Mesendoderm (in vitro differentiated cells): ENCODE measurements around the gene RPS6KB2.
A peak's percentile ranks its signal among the peaks of the same experiment; 100 is the strongest.
"Not testable (repeated sequence)": the region's sequence is repeated elsewhere in the genome, so short reads cannot be mapped to it uniquely, and the experiment has no call there.

Experiments
- DNase-seq: peaks from one replicate; pipeline ENCODE4 v3.0.0; 2013
- H2AK5ac ChIP-seq: 2 replicates; pipeline ENCODE4 v1.6.1; 2013; ENCODE audit warnings: low read length, inconsistent platforms
- H2BK120ac ChIP-seq: 2 replicates; pipeline ENCODE4 v1.6.1; 2013; ENCODE audit warnings: low read depth, mild to moderate bottlenecking, low read length, moderate library complexity, mixed read lengths
- H2BK15ac ChIP-seq: replicated peaks from 2 replicates; pipeline ENCODE4 v1.6.1; 2013; ENCODE audit warnings: low read depth, mild to moderate bottlenecking, moderate library complexity
- H2BK5ac ChIP-seq: 2 replicates; pipeline ENCODE4 v1.6.1; 2013; ENCODE audit warnings: low read length, inconsistent platforms
- H3K18ac ChIP-seq: 2 replicates; pipeline ENCODE4 v1.6.1; 2013; ENCODE audit warnings: mild to moderate bottlenecking, low read length, mixed read lengths
- H3K23ac ChIP-seq: one replicate; pipeline ENCODE4 v1.6.1; 2013; ENCODE audit warnings: low read length
- H3K27ac ChIP-seq: 2 replicates; pipeline ENCODE4 v1.5.1; 2013; ENCODE audit warnings: low read depth, mild to moderate bottlenecking, inconsistent platforms, low read length, moderate library complexity
- H3K27me3 ChIP-seq: 2 replicates; pipeline ENCODE4 v1.6.1; 2013; ENCODE audit warnings: low read length, control low read depth, mild to moderate bottlenecking, inconsistent platforms; ENCODE audit not compliant: insufficient read depth, poor library complexity
- H3K36me3 ChIP-seq: 2 replicates; pipeline ENCODE4 v1.6.1; 2013; ENCODE audit warnings: low read length, inconsistent platforms; ENCODE audit not compliant: control insufficient read depth, insufficient read depth
- H3K4ac ChIP-seq: one replicate; pipeline ENCODE4 v1.6.1; 2013; ENCODE audit warnings: low read depth, mild to moderate bottlenecking, low read length, moderate library complexity
- H3K4me1 ChIP-seq: 2 replicates; pipeline ENCODE4 v1.6.1; 2013; ENCODE audit warnings: low read depth, low read length, inconsistent platforms; ENCODE audit not compliant: control insufficient read depth
- H3K4me2 ChIP-seq: 2 replicates; pipeline ENCODE4 v1.6.1; 2013; ENCODE audit warnings: low read length
- H3K4me3 ChIP-seq: 2 replicates; pipeline ENCODE4 v1.5.1; 2013; ENCODE audit warnings: mild to moderate bottlenecking, low read length
- H3K56ac ChIP-seq: one replicate; pipeline ENCODE4 v1.6.1; 2013; ENCODE audit warnings: low read length
- H3K79me1 ChIP-seq: 2 replicates; pipeline ENCODE4 v1.6.1; 2013; ENCODE audit warnings: low read length, inconsistent platforms
- H3K79me2 ChIP-seq: 2 replicates; pipeline ENCODE4 v1.6.1; 2013; ENCODE audit warnings: mild to moderate bottlenecking, low read length; ENCODE audit not compliant: control insufficient read depth, insufficient read depth
- H3K9ac ChIP-seq: 2 replicates; pipeline ENCODE4 v1.6.1; 2013; ENCODE audit warnings: low read length, inconsistent platforms
- H4K5ac ChIP-seq: one replicate; pipeline ENCODE4 v1.6.1; 2013; ENCODE audit warnings: low read length
- H4K8ac ChIP-seq: one replicate; pipeline ENCODE4 v1.6.1; 2013; ENCODE audit warnings: low read depth, mild to moderate bottlenecking, control low read depth, low read length, moderate library complexity
- WGBS: extraction: QIAGEN DNeasy Blood & Tissue Kit; methylation state at CpG from one replicate; pipeline ENCODE4 v1.1.7; 2013; ENCODE audit warnings: low lambda C conversion rate, missing lambda C conversion rate; ENCODE audit not compliant: insufficient coverage; ENCODE audit errors: extremely low coverage; 5-methylcytosine and 5-hydroxymethylcytosine counted together

Gene RPS6KB2

DNA sequence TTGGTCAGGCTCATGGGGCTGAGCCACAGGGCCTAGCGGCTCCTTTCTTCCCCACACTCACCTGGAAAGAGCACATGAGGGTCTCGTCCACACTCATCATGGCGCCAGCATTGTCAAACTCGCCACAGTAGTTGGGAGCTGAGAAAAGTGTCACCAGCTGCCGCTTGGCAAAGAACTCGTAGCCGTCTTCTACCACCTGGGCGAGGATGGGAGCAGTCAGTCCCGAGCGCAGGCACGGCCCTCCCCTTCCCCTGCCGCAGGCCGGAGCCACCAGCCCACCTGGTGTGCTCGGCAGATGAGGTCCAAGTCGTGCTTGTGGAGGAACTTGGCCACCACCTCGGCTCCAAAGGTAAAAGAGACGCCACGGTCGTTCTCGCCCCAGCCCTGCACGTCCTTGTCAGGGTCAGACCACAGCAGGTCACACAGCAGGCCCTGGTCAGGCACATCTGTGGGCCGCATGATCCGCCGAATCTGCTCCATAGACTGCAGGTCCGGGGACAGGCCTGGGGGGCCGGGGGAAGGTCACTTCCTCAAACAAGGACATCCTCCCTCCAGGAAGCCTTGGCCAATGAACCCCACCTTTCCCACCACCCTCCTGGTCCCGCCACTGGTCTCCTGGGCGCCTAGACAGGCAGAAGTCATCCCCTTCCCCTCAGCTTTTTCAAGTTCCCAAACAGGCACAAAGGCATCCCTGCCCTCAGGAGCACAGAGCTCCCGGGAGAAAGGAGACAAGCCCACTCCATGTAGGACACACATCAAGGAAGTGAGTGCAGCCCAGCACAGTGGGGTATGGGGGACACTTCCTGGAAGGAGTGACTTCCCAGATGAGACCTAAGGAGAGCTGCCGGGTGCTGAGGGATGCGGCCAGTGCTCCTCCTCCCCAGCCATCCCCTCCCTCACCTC lies 29.4 kb upstream of the RPS6KB2 start:
- Histone ChIP-seq H3K79me1 (peaks cover 14% of the 10 kb centered on the region), H3K27ac (no peak overlapping the region), H3K4me3 (no peak overlapping the region), H3K4ac (no peak overlapping the region), H3K4me2 (no peak overlapping the region), H3K18ac (no peak overlapping the region), H3K56ac (peak overlapping the region; percentile 49), H3K4me1 (peaks cover 8% of the 10 kb centered on the region), H3K9ac (no peak overlapping the region), H3K27me3 (no peaks in the 10 kb centered on the region), H2BK15ac (no peak overlapping the region), H2BK5ac (no peak overlapping the region), H3K36me3 (peaks cover 9% of the 10 kb centered on the region), H4K5ac (no peak overlapping the region), H2BK120ac (no peak overlapping the region), H4K8ac (no peak overlapping the region), H3K23ac (no peak overlapping the region), H2AK5ac (no peak overlapping the region), H3K79me2 (peaks cover 17% of the 10 kb centered on the region)
- no peak for DNase-seq
- WGBS = no CpG with 5 or more reads among the region's 31 CpGs

DNA sequence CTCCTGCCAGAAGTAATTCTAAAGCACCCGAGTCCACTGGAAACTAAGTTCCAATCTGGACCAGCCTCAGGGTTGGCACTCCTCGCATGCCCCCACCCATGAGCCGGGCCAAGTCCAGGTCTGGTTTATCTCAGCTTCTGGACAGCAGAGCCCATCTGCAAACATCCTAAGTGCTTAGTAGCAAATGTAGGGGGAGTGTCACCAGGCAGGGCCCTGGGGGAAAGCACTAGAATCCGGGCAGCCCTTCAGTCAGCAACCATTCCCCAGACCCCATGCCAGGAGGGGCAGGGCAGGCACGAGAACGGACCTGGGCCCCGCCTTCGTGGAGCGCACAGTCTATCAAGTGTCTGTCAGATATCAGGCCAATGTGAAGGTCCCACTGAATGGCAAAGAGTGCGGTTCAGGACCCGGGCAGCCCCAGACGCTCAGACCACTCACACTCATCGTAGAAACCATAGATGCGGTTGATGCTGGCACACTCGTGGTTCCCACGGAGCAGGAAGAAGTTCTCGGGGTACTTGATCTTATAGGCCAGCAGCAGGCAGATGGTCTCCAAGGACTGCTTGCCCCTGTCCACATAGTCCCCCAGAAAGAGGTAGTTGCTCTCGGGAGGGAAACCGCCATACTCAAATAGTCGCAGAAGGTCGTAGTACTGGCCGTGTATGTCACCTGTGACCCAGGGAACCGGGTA lies 27.9 kb upstream of the RPS6KB2 start:
- Histone ChIP-seq H2BK120ac (no peak overlapping the region), H3K79me2 (peaks cover 17% of the 10 kb centered on the region), H2AK5ac (peak overlapping the region; percentile 30), H4K8ac (no peak overlapping the region), H3K4me2 (peak overlapping the region; percentile 84), H4K5ac (no peak overlapping the region), H3K56ac (peak overlapping the region; percentile 83), H3K23ac (no peak overlapping the region), H3K4me3 (peak overlapping the region; percentile 70), H3K18ac (no peak overlapping the region), H3K27ac (no peak overlapping the region), H3K36me3 (peaks cover 9% of the 10 kb centered on the region), H2BK5ac (no peak overlapping the region), H3K27me3 (no peaks in the 10 kb centered on the region), H3K9ac (peak overlapping the region; percentile 89), H3K4ac (no peak overlapping the region), H2BK15ac (no peak overlapping the region), H3K4me1 (peaks cover 8% of the 10 kb centered on the region), H3K79me1 (peaks cover 14% of the 10 kb centered on the region)
- no peak for DNase-seq
- no CpG with 5 or more reads among the region's 23 CpGs for WGBS

DNA sequence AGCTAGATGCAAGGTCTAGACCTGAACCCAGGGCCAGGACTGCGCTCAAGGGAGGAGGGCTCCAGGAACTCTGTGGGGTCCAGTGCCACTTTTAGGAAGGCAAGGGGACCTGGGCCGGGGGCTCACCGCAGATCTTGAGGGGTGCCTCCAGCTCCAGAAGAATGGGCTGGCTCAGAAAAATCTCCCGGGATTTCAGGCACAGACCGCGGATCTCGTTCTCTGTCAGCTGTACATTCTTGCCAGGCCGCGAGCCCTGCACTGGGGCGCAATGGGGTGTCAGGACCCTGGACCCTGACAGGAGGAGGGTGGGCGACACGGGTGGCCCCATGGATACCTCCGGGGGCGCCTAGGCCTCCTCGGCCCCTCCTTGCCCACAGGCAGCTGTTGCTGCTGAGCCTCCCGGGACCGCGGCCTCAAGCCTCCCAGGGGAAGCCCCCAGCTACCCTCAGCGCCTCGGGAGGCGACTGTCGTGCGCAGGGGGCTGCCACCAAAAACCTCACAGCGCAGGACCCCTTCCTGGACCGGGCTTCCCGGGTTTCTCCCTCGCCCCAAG lies 27.3 kb upstream of the RPS6KB2 start:
- peaks cover 17% of the 10 kb centered on the region for H3K79me2 ChIP-seq
- H2BK5ac ChIP-seq = no peak overlapping the region
- H3K79me1 ChIP-seq = peaks cover 14% of the 10 kb centered on the region
- H3K18ac ChIP-seq = peak overlapping the region; percentile 94
- no peak overlapping the region for H4K8ac ChIP-seq
- no peak overlapping the region for H2BK15ac ChIP-seq
- H3K9ac ChIP-seq = peak overlapping the region; percentile 89
- peak overlapping the region; percentile 19 for H3K4ac ChIP-seq
- H3K4me1 ChIP-seq = peaks cover 8% of the 10 kb centered on the region
- H3K4me3 ChIP-seq = peak overlapping the region; percentile 70
- no peak overlapping the region for H4K5ac ChIP-seq
- no peak overlapping the region for H2BK120ac ChIP-seq
- H3K4me2 ChIP-seq = peak overlapping the region; percentile 84
- no CpG with 5 or more reads among the region's 27 CpGs for WGBS
- no peak for DNase-seq
- peaks cover 9% of the 10 kb centered on the region for H3K36me3 ChIP-seq
- H3K27ac ChIP-seq = peak overlapping the region; percentile 91
- H3K23ac ChIP-seq = peak overlapping the region; percentile 29
- H3K27me3 ChIP-seq = no peaks in the 10 kb centered on the region
- H3K56ac ChIP-seq = peak overlapping the region; percentile 83
- H2AK5ac ChIP-seq = peak overlapping the region; percentile 30

DNA sequence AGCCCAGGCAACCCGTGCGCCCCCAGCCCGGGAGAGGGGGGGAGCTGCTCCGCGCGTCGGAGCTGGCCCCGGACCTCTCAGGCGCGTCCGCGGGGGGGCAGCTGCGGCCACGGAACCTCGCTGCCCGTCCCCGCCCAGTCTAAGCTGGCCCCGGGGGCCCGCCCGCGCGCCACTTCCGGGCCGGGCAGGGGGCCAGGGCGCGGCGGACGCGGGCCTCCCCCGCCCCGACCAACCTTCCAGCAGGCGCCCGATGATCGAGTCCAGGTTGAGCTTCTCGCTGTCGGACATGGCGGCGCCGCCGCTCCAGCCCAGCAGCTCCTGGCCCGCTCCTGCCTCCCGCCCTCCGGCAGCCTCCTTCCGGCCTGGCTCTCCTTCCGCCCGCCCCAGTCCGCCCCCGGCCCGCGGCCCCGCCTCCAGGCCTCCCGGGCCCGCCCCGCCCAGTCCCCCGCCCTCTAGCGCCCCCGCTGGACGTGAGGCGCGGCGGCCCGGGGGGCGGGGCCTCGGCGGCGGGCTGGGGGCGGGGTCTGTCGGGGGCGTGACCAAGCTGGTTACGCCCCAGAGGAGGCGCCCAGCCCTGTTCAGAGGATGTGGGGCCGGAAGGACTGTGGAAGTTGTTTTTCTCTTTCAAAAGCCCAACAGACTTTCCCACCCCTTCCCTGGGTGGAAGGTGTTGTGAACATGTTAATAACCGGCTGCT lies 26.7 kb upstream of the RPS6KB2 start, which contains the start of gene PPP1CA:
Gene PPP1CA (minus strand): TSS at position 364 of the 697 bp plus-strand sequence. CDS start 76 bp downstream, at position 288.
- H3K23ac ChIP-seq = peak within 1 kb of the TSS; percentile 29
- H3K27ac ChIP-seq = peak within 1 kb of the TSS; percentile 91
- H2BK120ac ChIP-seq = no peak within 1 kb of the TSS
- no peak within 1 kb of the TSS for H2BK15ac ChIP-seq
- peak within 1 kb of the TSS; percentile 78 for H2BK5ac ChIP-seq
- no CpG with 5 or more reads among the region's 73 CpGs for WGBS
- peaks cover 14% of the 10 kb centered on the region for H3K79me1 ChIP-seq
- peaks cover 5% of the 10 kb centered on the region for H3K4me1 ChIP-seq
- no peak within 1 kb of the TSS for H4K5ac ChIP-seq
- H3K36me3 ChIP-seq = peaks cover 9% of the 10 kb centered on the region
- H3K27me3 ChIP-seq = no peaks in the 10 kb centered on the region
- H3K9ac ChIP-seq = peak within 1 kb of the TSS; percentile 89
- H3K79me2 ChIP-seq = peaks cover 17% of the 10 kb centered on the region
- no peak within 1 kb of the TSS for H4K8ac ChIP-seq
- DNase-seq = peak; percentile 91
- H3K56ac ChIP-seq = peak within 1 kb of the TSS; percentile 93
- H3K4me2 ChIP-seq = peak within 1 kb of the TSS; percentile 84
- H2AK5ac ChIP-seq = peak within 1 kb of the TSS; percentile 30
- H3K4ac ChIP-seq = peak within 1 kb of the TSS; percentile 19
- H3K18ac ChIP-seq = peak within 1 kb of the TSS; percentile 94
- peak within 1 kb of the TSS; percentile 70 for H3K4me3 ChIP-seq

DNA sequence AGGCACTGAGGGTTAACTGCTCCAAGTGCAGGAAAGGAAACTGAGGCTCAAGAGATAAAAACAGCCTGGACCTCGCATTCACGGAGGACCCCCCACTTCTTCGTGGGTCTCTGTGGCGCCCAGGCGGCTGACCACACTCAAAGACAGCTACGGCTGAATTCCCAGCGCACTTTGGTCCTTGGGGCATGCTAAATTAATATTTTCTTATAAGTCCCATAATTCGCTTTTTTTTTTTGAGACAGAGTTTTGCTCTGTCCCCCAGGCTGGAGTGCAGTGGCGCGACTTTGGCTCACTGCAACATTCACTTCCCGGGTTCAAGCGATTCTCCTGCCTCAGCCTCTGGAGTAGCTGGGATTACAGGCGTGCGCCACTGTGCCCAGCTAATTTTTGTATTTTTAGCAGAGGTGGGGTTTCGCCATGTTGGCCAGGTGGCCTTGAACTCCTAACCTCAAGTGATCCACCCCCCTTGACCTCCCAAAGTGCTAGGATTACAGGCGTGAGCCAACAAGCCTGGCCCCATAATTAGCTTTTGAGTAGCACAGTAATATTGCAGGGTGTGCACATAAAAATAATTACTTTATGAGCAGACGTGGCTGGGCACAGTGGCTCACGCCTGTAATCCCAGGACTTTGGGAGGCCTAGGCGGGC lies 26.0 kb upstream of the RPS6KB2 start:
- not testable (repeated sequence) for H3K36me3 ChIP-seq, H3K4me1 ChIP-seq, H2BK120ac ChIP-seq, H2BK15ac ChIP-seq, H3K23ac ChIP-seq, DNase-seq, H3K4me3 ChIP-seq, H3K27me3 ChIP-seq, H3K4ac ChIP-seq, H2AK5ac ChIP-seq, H4K8ac ChIP-seq, H4K5ac ChIP-seq
- no CpG with 5 or more reads among the region's 19 CpGs for WGBS
- Histone ChIP-seq H3K79me2 (peaks cover 17% of the 10 kb centered on the region), H3K4me2 (peak overlapping the region; percentile 43), H3K27ac (peak overlapping the region; percentile 56), H2BK5ac (peak overlapping the region; percentile 78), H3K9ac (peak overlapping the region; percentile 71), H3K79me1 (peaks cover 14% of the 10 kb centered on the region), H3K18ac (peak overlapping the region; percentile 65), H3K56ac (peak overlapping the region; percentile 93)
